BLaER1 treated with 17β-estradiol and CSF1 and Interleukin-3, amounts not matched to agents 10 nM and 100 nM (cell line): ENCODE data around the gene GRIN3A.
A peak's percentile ranks its signal among the peaks of the same experiment; 100 is the strongest.

Experiments used
- H3K27ac ChIP-seq, 11 experiments: shearing (Covaris generic); formaldehyde crosslinking; 2 replicates each; pipeline ENCODE4 v1.8.1; 2022
- H3K27me3 ChIP-seq, 11 experiments: shearing (Covaris generic); formaldehyde crosslinking; 2 replicates each; pipeline ENCODE4 v1.8.1; 2022
- H3K36me3 ChIP-seq, 11 experiments: shearing (Covaris generic); formaldehyde crosslinking; 2 replicates each; pipeline ENCODE4 v1.8.1; 2022
- H3K4me1 ChIP-seq, 10 experiments: shearing (Covaris generic); formaldehyde crosslinking; 2 replicates each; pipeline ENCODE4 v1.8.1; 2022
- H3K4me2 ChIP-seq, 11 experiments: shearing (Covaris generic); formaldehyde crosslinking; 2 replicates each; pipeline ENCODE4 v1.8.1; 2022
- H3K4me3 ChIP-seq, 10 experiments: shearing (Covaris generic); formaldehyde crosslinking; 2 replicates each; pipeline ENCODE4 v1.8.1; 2022
- H3K9ac ChIP-seq, 11 experiments: shearing (Covaris generic); formaldehyde crosslinking; 2 replicates each; pipeline ENCODE4 v1.8.1; 2022
- H3K9me3 ChIP-seq, 11 experiments: shearing (Covaris generic); formaldehyde crosslinking; replicated peaks in 1 of 11; 2 replicates each; pipeline ENCODE4 v1.8.1; 2022
- H4K20me1 ChIP-seq, 11 experiments: shearing (Covaris generic); formaldehyde crosslinking; 2 replicates each; pipeline ENCODE4 v1.8.1; 2022
- Cebpa-rat ChIP-seq, 11 experiments: shearing (Covaris generic); IDR thresholded peaks; 2 replicates each; pipeline ENCODE4 v1.8.1; 2022

Gene GRIN3A

DNA sequence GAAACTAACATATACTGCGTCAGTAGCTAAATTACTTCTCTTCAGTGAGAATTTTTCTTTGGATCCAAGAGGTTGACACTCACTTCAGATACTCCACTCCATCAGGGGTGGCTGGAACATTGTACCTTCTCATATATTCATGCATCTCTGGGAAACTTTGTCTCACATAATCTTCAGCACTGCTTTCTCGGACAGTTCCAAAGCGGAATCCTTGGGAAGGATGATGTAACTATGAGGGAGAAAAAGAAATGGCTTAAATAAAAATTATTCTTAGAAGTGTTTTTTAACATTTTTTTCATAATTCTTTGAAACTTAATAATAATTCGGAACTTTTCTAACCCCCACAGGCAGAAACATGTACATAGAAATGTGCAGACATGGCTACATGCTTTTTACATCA, 110.3 kb downstream of the GRIN3A start:
- Histone ChIP-seq H3K36me3 (no peaks in the 10 kb centered on the region), H3K4me2 (no peak overlapping the region), H3K9me3 (no peaks in the 10 kb centered on the region), H3K4me3 (no peak overlapping the region), H3K27me3 (no peaks in the 10 kb centered on the region), H3K27ac (no peak overlapping the region), H3K4me1 (peaks cover 5 to 36% (median 18%) of the 10 kb centered on the region in 10 experiments; a peak in 19 of 20 replicates), H4K20me1 (no peaks in the 10 kb centered on the region), H3K9ac (no peak overlapping the region)
- TF ChIP-seq Cebpa-rat (IDR thresholded peaks at IDR 0.05), result no peak

DNA sequence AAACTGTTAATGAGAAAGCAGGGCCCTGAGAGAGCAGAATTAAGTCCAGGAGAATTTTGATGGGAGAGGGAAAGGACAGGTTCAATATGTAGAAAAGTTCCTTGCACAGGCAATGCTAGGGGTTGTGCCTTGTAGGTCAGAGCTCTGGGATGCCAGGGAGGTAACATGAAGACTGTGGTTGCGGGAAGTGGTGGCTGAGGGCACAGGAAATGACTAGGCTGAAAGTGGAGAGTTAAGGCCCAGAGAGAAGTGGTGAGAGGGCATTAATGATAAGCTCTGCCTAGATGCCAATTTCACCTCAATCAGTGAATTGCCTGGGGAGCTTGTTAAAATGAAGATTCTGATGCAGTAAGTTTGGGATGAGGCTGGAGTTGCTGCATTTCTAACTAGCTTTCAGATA, 112.2 kb downstream of the GRIN3A start:
- H3K4me1 ChIP-seq, result peaks cover 5 to 55% (median 18%) of the 10 kb centered on the region in 10 experiments; a peak in 19 of 20 replicates
- TF ChIP-seq Cebpa-rat (IDR thresholded peaks at IDR 0.05), result no peak
- H3K27me3 ChIP-seq, result no peaks in the 10 kb centered on the region
- H3K4me2 ChIP-seq, result peak overlapping the region; percentile 5 to 86 (median 61); a peak in 18 of 22 replicates
- H3K36me3 ChIP-seq, result no peaks in the 10 kb centered on the region
- no peak overlapping the region for H3K4me3 ChIP-seq
- H4K20me1 ChIP-seq, result no peaks in the 10 kb centered on the region
- H3K9me3 ChIP-seq, result no peaks in the 10 kb centered on the region
- H3K9ac ChIP-seq, result no peak overlapping the region
- peak overlapping the region in 7 of 11 experiments; percentile 16 to 58 (median 51); a peak in 10 of 22 replicates for H3K27ac ChIP-seq

DNA sequence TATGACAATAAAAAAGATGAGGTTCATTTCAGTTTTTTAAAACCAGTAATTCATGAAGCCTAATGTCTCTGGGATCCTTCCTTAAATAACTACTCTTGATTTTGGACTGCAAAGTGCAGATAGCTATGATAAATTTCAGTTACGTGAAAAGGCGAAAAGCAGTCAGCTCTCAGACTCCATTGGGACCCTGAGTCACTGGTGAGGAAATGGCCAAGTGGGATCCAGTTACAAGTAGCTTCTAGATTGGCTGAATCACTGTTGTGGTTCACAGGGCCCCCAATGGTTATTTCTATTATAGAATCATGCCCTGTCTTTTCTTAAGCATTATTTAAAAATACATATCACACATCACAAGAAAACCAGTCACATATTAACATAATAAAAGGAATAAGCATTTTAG, 112.6 kb downstream of the GRIN3A start:
- no peaks in the 10 kb centered on the region for H3K9me3 ChIP-seq
- H4K20me1 ChIP-seq, result no peaks in the 10 kb centered on the region
- no peak overlapping the region for H3K9ac ChIP-seq
- H3K4me1 ChIP-seq, result peaks cover 5 to 56% (median 18%) of the 10 kb centered on the region in 10 experiments; a peak in 19 of 20 replicates
- TF ChIP-seq Cebpa-rat (IDR thresholded peaks at IDR 0.05), result no peak
- H3K4me3 ChIP-seq, result no peak overlapping the region
- no peaks in the 10 kb centered on the region for H3K27me3 ChIP-seq
- peak overlapping the region in 6 of 11 experiments; percentile 0 to 58 (median 45); a peak in 8 of 22 replicates for H3K27ac ChIP-seq
- peak overlapping the region; percentile 5 to 86 (median 61); a peak in 17 of 22 replicates for H3K4me2 ChIP-seq
- H3K36me3 ChIP-seq, result no peaks in the 10 kb centered on the region

DNA sequence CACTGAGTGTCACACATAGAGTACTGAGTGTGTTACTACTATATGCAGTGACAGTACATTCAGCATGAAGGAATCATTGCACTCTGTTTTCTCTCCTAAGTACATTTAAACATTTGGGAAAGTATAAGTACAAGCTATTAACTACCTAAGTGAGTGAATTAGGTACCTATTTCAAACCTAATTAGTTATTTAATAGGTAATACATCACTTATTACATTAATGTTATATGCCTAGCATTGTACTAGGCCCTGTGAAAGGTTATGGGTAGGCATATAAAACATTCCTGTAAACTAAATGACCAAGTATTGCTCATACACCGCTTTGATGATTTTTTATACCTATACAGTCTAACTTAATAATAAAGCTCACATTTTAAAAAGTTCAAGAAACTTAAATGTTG, 118.0 kb downstream of the GRIN3A start:
- Histone ChIP-seq H3K4me1 (peaks cover 0 to 32% (median 3%) of the 10 kb centered on the region in 10 experiments; a peak in 11 of 20 replicates), H3K36me3 (no peaks in the 10 kb centered on the region), H3K27ac (no peak overlapping the region), H3K4me3 (no peak overlapping the region), H3K27me3 (no peaks in the 10 kb centered on the region), H3K9me3 (no peaks in the 10 kb centered on the region; a peak in 1 of 22 replicates), H3K4me2 (no peak overlapping the region), H4K20me1 (no peaks in the 10 kb centered on the region), H3K9ac (no peak overlapping the region)
- TF ChIP-seq Cebpa-rat (IDR thresholded peaks at IDR 0.05), result no peak

DNA sequence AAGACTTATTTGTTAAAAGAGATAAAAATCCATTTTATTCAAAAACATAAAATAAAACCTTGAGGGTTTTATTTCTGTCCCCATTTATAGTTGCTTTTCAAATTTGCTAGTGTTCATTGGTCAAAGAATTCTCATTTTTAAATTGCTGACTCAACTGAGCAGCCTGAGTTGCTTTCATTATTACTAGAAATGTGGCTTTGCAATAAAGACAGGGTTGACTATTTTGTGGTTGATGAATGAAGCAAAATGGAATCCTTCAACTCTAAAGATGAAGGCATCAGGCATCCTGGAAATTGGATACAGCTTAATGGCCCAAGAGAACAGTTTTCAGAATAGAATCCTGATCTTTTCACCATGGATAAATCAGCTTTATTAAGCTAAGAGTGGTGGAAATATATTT, 119.7 kb downstream of the GRIN3A start:
- H3K4me1 ChIP-seq, result peaks cover 0 to 29% (median 0%) of the 10 kb centered on the region in 10 experiments; a peak in 5 of 20 replicates
- H3K9me3 ChIP-seq, result peaks cover 0 to 4% (median 0%) of the 10 kb centered on the region in 11 experiments; a peak in 2 of 22 replicates
- H3K4me2 ChIP-seq, result no peak overlapping the region
- no peak overlapping the region for H3K4me3 ChIP-seq
- H4K20me1 ChIP-seq, result no peaks in the 10 kb centered on the region
- TF ChIP-seq Cebpa-rat (IDR thresholded peaks at IDR 0.05), result no peak
- H3K27me3 ChIP-seq, result no peaks in the 10 kb centered on the region
- H3K27ac ChIP-seq, result no peak overlapping the region
- no peaks in the 10 kb centered on the region for H3K36me3 ChIP-seq
- H3K9ac ChIP-seq, result no peak overlapping the region

DNA sequence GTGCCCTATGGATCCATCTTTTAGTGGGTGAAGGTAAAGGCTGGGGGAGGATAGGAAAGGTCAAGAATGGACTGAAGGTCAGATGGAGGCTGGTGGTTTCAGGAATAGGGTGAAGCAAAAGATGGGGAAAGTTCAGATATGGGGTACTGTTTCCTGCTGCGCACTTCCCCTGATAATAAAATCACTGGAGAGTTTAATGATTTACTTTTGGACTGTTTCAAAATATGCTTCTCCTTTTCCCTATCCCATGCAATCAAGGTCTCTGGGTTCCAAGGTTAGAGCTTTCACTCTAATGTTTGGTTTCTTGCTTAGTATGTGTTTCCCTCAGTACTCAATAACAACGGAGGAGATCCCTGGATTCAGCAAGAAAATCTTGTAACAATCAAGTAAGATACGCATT, 132.9 kb downstream of the GRIN3A start:
- Histone ChIP-seq H3K27me3 (no peaks in the 10 kb centered on the region), H4K20me1 (no peaks in the 10 kb centered on the region), H3K4me2 (peak overlapping the region in 2 of 11 experiments; percentile 65 to 66; a peak in 2 of 22 replicates), H3K9ac (no peak overlapping the region), H3K4me3 (no peak overlapping the region), H3K4me1 (peaks cover 10 to 22% (median 18%) of the 10 kb centered on the region in 10 experiments), H3K36me3 (no peaks in the 10 kb centered on the region), H3K9me3 (no peaks in the 10 kb centered on the region), H3K27ac (no peak overlapping the region)
- no peak for TF ChIP-seq Cebpa-rat (IDR thresholded peaks at IDR 0.05)

DNA sequence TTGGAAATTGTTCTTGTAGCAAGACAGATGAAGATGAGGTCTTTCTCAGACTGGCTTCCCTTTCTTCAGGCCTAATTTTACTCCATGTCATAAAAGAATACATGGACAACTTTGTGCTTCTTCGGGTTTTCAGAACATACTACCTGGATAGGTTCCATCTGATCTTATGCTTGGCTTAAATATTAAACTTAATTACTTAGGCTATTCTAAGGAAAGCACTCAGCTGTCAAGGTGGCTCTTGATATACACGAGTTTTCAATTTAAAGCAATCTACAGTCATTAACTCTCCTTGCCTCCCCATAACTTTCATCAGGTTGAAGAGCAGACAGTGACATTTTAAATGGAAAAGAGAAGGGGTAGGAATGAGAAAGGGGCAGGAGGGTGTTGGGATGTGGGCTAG, 134.2 kb downstream of the GRIN3A start:
- Histone ChIP-seq H4K20me1 (no peaks in the 10 kb centered on the region), H3K4me3 (no peak overlapping the region), H3K4me2 (no peak overlapping the region), H3K4me1 (peaks cover 10 to 22% (median 18%) of the 10 kb centered on the region in 10 experiments), H3K9me3 (no peaks in the 10 kb centered on the region), H3K36me3 (no peaks in the 10 kb centered on the region), H3K27ac (no peak overlapping the region), H3K9ac (no peak overlapping the region), H3K27me3 (no peaks in the 10 kb centered on the region)
- TF ChIP-seq Cebpa-rat (IDR thresholded peaks at IDR 0.05), result no peak

DNA sequence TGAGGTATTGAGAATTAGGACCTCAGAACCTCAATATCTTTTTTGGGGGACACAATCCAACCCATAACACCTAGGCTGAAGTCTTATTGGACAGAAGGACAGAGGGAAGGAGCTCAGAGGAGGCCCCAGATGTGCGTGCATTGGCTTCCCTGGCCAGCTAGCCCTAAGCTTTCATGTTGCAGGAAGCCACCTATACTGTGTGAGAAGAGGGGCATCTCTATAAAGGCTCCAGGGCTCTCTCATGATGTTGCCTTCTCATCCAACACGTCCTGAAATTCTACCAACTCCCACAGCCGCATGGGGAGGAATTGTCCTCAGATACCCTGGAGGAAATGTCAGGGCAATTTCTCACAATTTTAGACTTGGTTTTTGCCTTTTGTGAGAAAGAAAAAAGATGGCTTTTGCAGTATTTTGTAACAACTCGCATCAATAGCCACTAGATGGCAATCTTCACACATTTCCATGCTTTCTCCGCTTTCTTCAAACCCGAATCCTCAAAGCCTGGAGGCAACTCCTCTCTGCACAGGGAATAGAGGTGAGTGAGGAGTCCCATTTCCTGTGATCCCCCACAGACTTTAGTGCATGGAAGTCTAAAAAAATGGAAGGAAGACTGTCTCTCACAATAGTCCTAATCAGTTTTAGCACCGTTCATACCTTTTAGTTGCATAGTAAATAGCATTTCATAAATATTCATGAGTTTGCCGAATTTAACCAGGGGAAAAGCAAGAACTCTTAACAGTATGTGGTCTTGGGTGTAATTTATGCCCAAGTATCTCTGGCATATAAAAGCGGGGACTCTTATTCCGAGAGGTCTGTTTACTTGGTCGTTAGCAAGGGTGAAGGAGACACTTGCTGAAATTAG, 136.3 kb downstream of the GRIN3A start:
- H3K9ac ChIP-seq, result no peak overlapping the region
- H3K4me2 ChIP-seq, result peak overlapping the region in 1 of 11 experiments; percentile 44; a peak in 1 of 22 replicates
- no peak for TF ChIP-seq Cebpa-rat (IDR thresholded peaks at IDR 0.05)
- H3K27me3 ChIP-seq, result no peaks in the 10 kb centered on the region
- H3K27ac ChIP-seq, result no peak overlapping the region
- no peaks in the 10 kb centered on the region for H3K9me3 ChIP-seq
- no peaks in the 10 kb centered on the region for H4K20me1 ChIP-seq
- no peak overlapping the region for H3K4me3 ChIP-seq
- no peaks in the 10 kb centered on the region for H3K36me3 ChIP-seq
- peaks cover 8 to 16% (median 14%) of the 10 kb centered on the region in 10 experiments for H3K4me1 ChIP-seq

DNA sequence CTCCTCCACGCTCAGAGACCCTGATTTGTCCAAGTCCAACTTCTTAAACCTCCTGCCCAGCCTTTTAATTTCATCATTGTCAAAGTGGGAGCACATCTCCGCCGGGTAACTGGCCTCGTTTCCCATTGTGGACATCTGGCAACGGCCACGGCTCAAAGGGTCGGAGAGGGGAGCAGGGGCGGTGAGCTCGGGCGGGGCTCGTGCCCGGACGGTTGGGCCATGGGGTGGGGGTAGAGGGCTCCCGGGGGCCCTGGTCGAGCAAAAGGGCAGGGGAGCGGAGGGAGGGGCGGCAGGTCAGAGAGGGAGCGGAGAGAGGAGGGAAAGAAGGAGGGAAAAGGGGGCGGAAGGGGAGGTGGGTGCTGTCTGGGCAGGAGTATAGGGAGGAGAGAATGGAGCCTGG, 143.7 kb downstream of the GRIN3A start, which contains the start of gene PPP3R2:
Gene PPP3R2 (minus strand): TSS at position 174 of the 400 bp plus-strand sequence. CDS start 48 bp downstream, at position 126.
- H3K4me3 ChIP-seq, result no peak within 1 kb of the TSS
- no peak within 1 kb of the TSS for H3K27ac ChIP-seq
- no peak within 1 kb of the TSS for H3K4me2 ChIP-seq
- no peaks in the 10 kb centered on the region for H3K4me1 ChIP-seq
- no peak within 1 kb of the TSS for H3K9ac ChIP-seq
- H3K9me3 ChIP-seq, result no peaks in the 10 kb centered on the region
- no peaks in the 10 kb centered on the region for H3K27me3 ChIP-seq
- no peaks in the 10 kb centered on the region for H4K20me1 ChIP-seq
- no peak for TF ChIP-seq Cebpa-rat (IDR thresholded peaks at IDR 0.05)
- no peaks in the 10 kb centered on the region for H3K36me3 ChIP-seq
